Thyroid gland (tissue), 4 donors: ENCODE results near the gene ITPKB. TPM values are rescaled to one million over a fixed set of nuclear protein-coding genes. Genes with fewer than 3 reads are reported as not detected.
"Not testable (repeated sequence)": the region's sequence is repeated elsewhere in the genome, so short reads cannot be mapped to it uniquely, and the experiment has no call there.

Experiments used
- DNase-seq, 2 donors: peaks; one replicate each; pipeline ENCODE4 v3.0.0-alpha.2; 2019
- H3K27ac ChIP-seq, 3 donors: fragments of 200-600 bp; sonication (generic); 1 replicate in 2 of 3; 2 replicates in 1 of 3; pipeline ENCODE4 v1.5.1; 2016 to 2019; ENCODE audit warnings: mild to moderate bottlenecking in 1 of 3, moderate library complexity in 1 of 3
- H3K27me3 ChIP-seq: fragments of 200-600 bp; sonication (generic); one replicate; pipeline ENCODE4 v1.5.1; 2019
- H3K36me3 ChIP-seq, 2 donors: fragments of 200-600 bp; sonication (generic); one replicate each; pipeline ENCODE4 v1.5.1; 2016 to 2019
- H3K4me1 ChIP-seq, 2 donors: fragments of 200-600 bp; sonication (generic); one replicate each; pipeline ENCODE4 v1.5.1; 2017 to 2019
- H3K4me3 ChIP-seq, 3 donors: fragments of 200-600 bp; sonication (generic); replicated peaks in 1 of 3; 1 replicate in 2 of 3; 2 replicates in 1 of 3; pipeline ENCODE4 v1.5.1; 2016; ENCODE audit warnings: mild to moderate bottlenecking in 1 of 3
- H3K9me3 ChIP-seq: fragments of 200-600 bp; sonication (generic); one replicate; pipeline ENCODE4 v1.5.1; 2017
- CTCF ChIP-seq, 6 experiments: fragments of 200-600 bp in 3 of 6; fragments of 450-650 bp in 3 of 6; sonication (generic) in 3 of 6; IDR thresholded peaks; one replicate each; pipeline ENCODE4 v1.5.1; 2016 to 2019; ENCODE audit warnings: antibody characterized with exemption in 6 of 6, mild to moderate bottlenecking in 2 of 6, inconsistent platforms in 1 of 6, moderate library complexity in 1 of 6
- POLR2A ChIP-seq, 2 donors: fragments of 450-650 bp; IDR thresholded peaks; one replicate each; pipeline ENCODE4 v1.6.1; 2017; ENCODE audit warnings: antibody characterized with exemption in 2 of 2, mild to moderate bottlenecking in 2 of 2, moderate library complexity in 1 of 2
- WGBS, 2 donors: methylation state at CpG; one replicate each; pipeline ENCODE4 v1.1.5; 2017; 5-methylcytosine and 5-hydroxymethylcytosine counted together
- intact Hi-C: fragments of 100-400 bp; cut with DNase I; formaldehyde crosslinking; loops from one replicate; pipeline ENCODE4 v1.15.1; 2023
- total RNA-seq, 4 donors: library from RNA; depleted of rRNA; stranded (reverse); fragments of >200 nt; gene quantifications; one replicate each; pipeline ENCODE4 v1.2.3, GENCODE V29; 2016

ITPKB gene
- total RNA-seq, 4 donors from 2014 or later: 19.1 to 24.0 (median 22.2) TPM

DNA sequence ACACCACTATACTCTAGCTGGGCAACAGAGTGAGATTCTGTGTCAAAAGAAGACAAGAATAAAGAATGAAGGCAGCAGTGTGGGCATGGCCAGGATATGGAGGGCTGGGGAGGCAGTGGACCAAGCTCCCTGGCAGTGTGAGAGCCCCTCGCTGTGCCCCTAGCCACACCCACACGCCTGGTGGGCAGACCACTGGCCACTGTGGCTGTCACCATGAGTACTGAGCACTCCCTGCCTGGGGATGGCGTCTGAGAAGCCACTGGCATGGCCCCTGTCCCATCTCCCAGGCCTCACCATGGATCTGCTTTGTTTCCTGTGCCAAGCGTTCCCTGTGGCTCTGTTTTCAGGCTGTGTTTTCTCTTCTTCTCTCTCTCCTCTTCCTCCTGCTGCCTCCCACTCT, 138.8 kb downstream of the ITPKB start:
- TF ChIP-seq POLR2A (IDR thresholded peaks at IDR 0.05) (no peak), CTCF (IDR thresholded peaks at IDR 0.05) (no peak)
- Histone ChIP-seq H3K27ac (no peak overlapping the region), H3K4me1 (peaks cover 4 to 23% of the 10 kb centered on the region in 2 donors), H3K4me3 (no peak overlapping the region), H3K36me3 (no peaks in the 10 kb centered on the region), H3K9me3 (no peaks in the 10 kb centered on the region), H3K27me3 (no peaks in the 10 kb centered on the region)
- intact Hi-C loops: no loop called here
- WGBS, 2 donors: 89 to 93% methylated on average over 4 of the region's 4 CpGs
- DNase-seq: no peak

DNA sequence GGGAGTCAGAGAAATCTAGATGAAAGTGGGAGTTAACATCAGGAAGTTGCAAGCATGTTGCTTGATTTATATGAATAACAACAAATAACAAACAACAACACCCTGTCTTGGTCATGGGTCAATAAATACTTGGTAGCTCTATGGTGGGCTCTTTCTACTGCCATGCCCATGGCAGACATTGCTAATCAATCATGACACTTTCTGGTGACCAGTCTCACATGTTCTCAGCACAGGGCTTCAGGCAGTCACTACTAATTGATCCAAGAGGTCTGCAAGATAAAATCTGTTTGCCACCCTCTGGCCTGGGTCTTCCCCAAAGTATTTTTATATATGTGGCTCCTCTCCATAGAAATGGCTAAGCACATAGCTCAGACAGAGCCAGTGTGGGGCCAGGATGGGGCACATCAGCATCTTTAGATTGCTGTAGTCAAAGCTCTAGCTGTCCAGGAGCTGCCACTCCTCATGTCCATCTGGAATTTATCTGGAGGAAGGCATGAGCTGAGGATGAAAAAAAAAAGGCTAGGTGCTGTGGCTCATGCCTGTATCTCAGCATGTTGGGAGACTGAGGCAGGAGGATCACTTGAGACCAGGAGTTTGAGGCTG, 139.3 kb downstream of the ITPKB start:
- no peak overlapping the region for H3K27ac ChIP-seq
- no peaks in the 10 kb centered on the region for H3K36me3 ChIP-seq
- H3K9me3 ChIP-seq: no peaks in the 10 kb centered on the region
- intact Hi-C loops: no loop called here
- DNase-seq: no peak
- H3K4me1 ChIP-seq: peaks cover 4 to 22% of the 10 kb centered on the region in 2 donors
- H3K4me3 ChIP-seq: no peak overlapping the region
- H3K27me3 ChIP-seq: no peaks in the 10 kb centered on the region
- TF ChIP-seq CTCF (IDR thresholded peaks at IDR 0.05) (no peak), POLR2A (IDR thresholded peaks at IDR 0.05) (no peak)

DNA sequence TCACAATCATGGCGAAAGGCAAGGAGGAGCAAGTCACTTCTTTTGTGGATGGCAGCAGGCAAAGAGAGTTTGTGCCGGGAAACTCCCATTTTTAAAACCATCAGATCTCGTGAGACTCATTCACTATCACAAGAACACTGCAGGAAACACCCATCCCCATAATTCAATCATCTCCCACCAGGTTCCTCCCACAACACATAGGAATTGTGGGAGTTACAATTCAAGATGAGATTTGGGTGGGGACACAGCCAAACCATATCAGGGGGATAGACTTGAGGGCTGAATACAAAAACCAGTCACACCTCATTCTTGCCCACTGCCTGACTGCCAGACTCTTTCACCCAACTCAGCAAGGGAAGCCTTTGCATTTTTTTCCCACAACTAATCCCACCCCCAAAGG, 140.1 kb downstream of the ITPKB start:
- H3K27me3 ChIP-seq, H3K36me3 ChIP-seq, intact Hi-C loops, H3K4me3 ChIP-seq, H3K27ac ChIP-seq, H3K9me3 ChIP-seq, DNase-seq: not testable (repeated sequence)
- peaks cover 4 to 15% of the 10 kb centered on the region in 2 donors for H3K4me1 ChIP-seq
- 93 to 95% methylated on average over 3 of the region's 3 CpGs for WGBS, 2 donors

- Histone ChIP-seq H3K4me1 (peaks cover 2 to 11% of the 10 kb centered on the region in 2 donors), H3K36me3 (no peaks in the 10 kb centered on the region), H3K27me3 (no peaks in the 10 kb centered on the region), H3K27ac (no peak overlapping the region), H3K4me3 (no peak overlapping the region), H3K9me3 (no peaks in the 10 kb centered on the region)
- no peak for DNase-seq
- TF ChIP-seq POLR2A (IDR thresholded peaks at IDR 0.05): no peak
- TF ChIP-seq CTCF (IDR thresholded peaks at IDR 0.05): no peak
- intact Hi-C loops: no loop called here
- 97 to 100% methylated on average over 2 of the region's 2 CpGs for WGBS, 2 donors
These were observed 140.6 kb downstream of the ITPKB start for GRCh38 chr1:226598455-226598849.

DNA sequence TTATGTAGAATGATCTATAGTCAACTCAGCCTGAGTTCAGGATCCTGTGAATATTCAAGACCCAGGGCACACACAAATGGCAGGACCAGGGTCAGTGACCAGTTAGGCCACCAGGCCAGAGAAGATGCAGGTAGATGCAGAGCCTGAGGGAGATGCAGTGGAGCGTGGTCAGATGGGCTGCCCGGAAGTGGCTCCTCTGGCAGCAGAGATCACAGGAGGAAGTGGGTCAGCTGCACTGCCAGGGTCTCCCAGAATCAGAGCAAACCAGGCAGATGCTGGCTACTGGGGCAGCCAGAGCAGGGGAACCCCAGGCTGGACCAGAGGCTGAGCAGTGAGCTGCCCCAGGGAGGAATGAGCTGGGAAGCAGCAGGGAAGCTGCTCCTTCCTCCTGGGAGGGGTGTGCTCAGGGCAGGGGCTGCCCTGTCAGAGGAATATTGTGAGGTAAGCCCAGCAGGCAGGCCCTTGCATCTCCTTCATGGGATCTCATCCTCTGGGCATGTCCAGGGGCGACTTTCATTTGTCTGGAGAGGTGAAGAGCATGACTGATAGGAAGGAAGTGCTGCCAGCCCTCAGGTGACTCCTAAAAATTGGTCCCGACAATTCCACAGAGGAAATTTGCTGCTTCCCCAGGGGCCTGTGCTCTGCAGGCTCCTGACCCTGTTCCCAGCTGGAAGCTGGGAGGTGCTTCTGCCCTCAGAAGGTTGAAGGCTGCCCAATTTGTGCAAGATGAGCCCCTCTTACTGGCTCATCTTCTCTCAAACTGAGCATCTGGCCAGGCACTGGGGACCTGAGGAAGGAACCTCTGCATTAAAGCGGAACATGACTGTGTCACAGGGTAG, 141.2 kb downstream of the ITPKB start:
- Histone ChIP-seq H3K9me3 (no peaks in the 10 kb centered on the region), H3K36me3 (no peaks in the 10 kb centered on the region), H3K27ac (no peak overlapping the region), H3K27me3 (no peaks in the 10 kb centered on the region), H3K4me3 (no peak overlapping the region), H3K4me1 (peaks cover 0 to 7% of the 10 kb centered on the region in 2 donors)
- no peak for DNase-seq
- intact Hi-C loops: no loop called here
- TF ChIP-seq POLR2A (IDR thresholded peaks at IDR 0.05) (no peak), CTCF (IDR thresholded peaks at IDR 0.05) (no peak)
- WGBS, 2 donors: 71 to 85% methylated on average over 5 of the region's 5 CpGs
